ENCODE results near the gene SNX7. TPM values are rescaled to one million over a fixed set of nuclear protein-coding genes. Genes with fewer than 3 reads are reported as not detected.

The SNX7 gene, protein sequence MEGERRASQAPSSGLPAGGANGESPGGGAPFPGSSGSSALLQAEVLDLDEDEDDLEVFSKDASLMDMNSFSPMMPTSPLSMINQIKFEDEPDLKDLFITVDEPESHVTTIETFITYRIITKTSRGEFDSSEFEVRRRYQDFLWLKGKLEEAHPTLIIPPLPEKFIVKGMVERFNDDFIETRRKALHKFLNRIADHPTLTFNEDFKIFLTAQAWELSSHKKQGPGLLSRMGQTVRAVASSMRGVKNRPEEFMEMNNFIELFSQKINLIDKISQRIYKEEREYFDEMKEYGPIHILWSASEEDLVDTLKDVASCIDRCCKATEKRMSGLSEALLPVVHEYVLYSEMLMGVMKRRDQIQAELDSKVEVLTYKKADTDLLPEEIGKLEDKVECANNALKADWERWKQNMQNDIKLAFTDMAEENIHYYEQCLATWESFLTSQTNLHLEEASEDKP
- polyA plus RNA-seq (ENCODE audit: insufficient read length) = 23.6 TPM

DNA sequence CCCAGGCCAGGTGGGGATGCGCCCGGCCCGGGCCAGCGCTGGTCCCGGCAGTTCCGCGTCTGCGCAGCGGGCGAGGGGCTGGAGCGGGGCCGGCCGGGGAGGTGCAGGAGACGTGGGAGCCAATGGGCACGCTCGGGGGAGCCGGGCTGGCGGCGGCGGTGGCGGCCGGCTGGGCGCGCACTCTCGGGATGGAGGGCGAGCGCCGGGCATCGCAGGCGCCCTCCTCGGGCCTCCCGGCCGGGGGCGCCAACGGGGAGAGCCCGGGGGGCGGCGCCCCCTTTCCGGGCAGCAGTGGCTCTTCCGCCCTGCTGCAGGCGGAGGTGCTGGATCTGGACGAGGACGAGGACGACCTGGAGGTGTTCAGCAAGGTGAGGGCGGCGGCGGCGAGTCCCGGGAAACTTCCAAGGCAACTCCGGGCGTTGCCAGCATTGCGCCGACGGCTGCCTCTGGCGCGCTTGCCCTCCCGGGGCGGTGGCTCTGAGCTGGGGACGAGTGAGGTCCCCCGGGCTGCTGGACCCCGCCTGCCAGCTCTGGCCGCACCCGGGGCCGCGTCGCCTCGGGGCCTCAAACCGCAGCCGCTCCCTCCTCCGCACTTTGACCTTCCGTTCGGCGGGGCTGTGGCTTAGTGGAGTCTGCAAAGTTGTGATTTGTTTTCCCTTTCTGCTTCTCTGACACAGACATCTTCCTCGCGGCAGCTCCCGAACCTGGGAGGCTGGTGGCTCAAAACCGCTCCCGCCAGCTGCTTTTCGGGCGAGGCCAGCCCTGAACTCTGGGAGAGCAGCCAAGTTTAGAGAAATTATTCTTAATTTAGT lies at the start of gene SNX7:
TSS of gene SNX7 (plus strand) at position 178 of the 812 bp plus-strand sequence. CDS start at position 189, 11 bp downstream.
- no peak for DNase-seq (ENCODE audit: low read depth)

DNA sequence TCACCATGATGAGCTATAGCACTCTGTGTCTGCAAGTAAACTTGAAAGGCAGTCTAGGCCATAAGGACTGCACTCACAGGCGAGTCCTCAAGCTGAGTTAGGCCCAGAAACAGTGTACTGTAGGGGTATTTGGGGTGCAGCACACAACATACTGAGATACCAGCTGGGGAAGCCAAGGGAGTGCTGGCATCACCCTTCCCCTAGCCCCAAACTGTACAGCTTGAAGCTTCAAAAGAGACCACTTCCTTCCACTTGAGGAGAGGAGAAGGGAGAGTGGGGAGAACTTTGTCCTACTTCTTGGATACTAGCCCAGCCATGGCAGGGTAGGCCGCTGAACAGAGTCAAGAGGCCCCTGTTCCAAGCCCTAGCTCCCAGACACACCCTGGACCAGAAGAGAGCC lies 24.2 kb upstream of the SNX7 start:
- DNase-seq (ENCODE audit: low read depth) = no peak

DNA sequence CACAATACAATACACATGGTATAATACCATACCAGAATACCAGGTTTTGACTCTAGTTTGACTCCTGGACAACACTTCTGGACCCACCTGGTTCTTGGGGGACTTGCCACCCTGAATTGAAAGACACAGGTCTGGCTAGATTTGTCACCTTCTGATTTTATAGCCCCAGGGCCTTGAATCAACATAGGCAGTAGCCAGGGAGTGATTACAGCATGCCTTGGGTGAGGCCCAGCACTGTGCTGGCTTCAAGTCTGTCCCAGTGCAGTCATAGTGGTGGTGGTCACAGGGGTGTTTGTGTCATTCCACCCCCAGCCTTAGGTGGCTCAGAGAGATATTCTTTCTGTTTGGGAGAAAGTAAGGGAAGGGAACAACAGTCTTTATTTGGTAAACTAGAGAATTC lies 23.3 kb upstream of the SNX7 start:
- DNase-seq (ENCODE audit: low read depth) = no peak

DNA sequence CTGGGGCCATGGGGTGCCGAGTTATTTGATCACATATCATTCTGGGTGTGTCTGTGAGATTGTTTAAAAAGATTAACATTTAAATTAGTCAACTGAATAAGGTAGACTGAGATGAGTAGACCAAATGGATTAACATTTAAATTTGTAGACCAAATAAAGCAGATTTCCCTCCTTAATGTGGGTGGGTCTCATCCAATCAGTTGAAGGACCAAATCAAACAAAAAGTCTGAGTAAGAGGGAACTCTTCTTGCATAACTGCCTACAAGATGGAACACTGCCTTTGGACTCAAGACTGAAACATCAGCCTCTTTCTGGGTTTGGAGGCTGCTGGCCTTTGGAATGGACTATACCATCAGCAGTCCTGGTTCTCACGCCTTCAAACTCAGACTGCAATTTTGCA lies 17.0 kb upstream of the SNX7 start:
- DNase-seq (ENCODE audit: low read depth) = no peak

DNA sequence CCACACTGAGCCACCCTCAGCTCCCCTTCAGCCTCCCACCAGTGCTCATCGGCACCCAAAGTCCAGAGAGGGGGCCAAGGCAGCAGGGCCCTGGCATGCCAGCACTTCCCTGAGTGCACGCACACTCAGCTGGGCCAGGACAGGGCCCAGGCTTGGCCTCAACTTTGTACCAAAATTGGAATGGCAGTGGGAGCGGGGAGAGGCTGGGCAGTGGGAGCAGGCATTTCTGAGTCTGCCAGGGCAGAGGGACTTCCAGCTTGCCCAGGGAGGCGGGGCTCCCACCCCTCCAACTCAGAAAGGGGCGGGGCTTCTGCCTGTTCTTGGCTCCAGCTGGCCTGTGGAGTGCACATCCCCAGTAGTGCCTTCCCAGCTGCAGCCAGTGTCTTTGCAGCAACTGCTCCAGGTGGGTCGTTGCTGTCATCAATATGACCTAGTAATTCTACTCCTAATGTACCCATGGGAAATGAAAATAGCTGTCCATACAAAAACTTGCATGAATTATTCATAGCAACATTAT lies 10.3 kb upstream of the SNX7 start:
- no peak for DNase-seq (ENCODE audit: low read depth)

DNA sequence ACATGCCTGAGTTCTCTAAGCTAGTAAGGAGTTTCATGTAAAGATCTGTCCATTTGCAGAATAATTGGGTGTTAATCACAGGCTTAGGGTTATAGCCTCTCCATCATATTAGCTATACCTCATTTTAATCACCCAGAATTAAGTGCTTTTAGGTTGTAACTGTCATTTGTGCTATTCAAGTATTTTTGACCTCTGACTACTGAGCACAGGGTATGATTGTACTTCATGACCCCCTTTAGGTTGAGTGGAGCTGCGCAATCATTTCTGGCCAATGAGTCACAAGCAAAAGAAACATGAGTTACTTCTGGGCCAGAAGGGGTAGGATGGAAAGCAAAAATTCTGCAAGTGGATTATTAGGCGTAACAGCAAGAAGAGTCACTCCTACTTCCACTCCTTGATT lies 8.4 kb upstream of the SNX7 start:
- no peak for DNase-seq (ENCODE audit: low read depth)

DNA sequence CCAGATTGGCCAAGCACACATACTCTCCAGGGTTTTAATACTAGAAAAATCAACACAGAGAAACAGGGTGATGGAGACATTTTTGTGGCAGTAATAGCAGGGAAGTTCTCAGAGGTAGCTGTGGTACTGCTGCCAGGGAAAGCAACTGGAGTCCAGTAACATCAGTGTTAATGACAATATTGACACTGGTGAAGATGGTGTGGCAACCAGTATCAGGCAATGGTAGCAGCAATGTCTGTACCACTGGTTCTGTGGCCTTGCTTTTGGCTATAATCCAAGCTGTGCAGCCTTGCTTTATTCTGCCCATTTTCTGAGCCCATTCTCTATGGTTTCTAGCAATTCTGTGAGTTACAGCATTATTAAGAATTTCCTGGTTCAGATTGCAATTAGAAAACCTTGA lies 1.6 kb upstream of the SNX7 start:
- no peak for DNase-seq (ENCODE audit: low read depth)

DNA sequence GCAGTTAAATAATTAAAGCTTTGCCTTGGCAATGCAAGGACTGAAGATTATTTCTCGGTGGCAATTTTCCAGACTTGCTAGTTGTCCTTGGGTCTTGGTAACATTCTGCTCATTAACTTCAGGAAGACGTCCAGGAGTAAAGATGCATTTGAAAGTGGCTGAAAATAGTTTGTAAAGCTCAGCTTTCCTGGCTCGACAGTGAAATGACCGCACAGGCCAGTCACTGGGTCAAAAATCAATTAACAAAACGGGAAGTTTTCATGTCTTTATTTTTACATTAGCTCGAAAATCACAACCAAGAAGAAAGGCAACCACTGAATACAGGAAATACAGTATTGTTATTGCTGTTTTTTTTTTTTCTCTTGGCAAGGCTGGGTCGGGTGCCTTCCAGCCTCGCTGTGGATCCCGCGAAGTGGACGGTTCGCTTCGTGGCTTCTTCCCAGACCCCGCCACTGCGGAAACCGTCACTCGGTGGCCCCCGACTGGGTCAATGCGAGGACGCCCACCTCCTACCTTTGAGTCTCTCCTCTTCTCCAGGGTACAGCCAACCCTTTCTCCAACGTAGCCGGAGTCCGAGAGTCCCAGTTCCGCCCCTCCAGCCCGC lies 479 bp upstream of the SNX7 start:
- no peak for DNase-seq (ENCODE audit: low read depth)

DNA sequence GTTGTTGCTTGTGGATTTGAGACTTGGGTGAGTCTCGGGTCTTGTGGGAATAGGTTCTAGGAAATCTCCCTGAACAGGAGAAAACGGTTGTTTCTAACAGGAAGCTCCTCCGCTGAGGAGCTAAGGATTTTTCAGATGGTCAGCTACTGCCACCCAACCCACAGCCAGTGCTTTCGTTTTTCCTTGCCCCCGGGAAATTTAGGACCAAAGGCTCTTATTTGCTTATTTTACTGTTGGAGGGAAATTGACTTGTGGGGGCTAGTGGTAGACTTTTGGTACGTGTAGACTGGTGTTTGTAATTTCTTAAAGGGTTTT lies 792 bp downstream of the SNX7 start:
- no peak for DNase-seq (ENCODE audit: low read depth)

DNA sequence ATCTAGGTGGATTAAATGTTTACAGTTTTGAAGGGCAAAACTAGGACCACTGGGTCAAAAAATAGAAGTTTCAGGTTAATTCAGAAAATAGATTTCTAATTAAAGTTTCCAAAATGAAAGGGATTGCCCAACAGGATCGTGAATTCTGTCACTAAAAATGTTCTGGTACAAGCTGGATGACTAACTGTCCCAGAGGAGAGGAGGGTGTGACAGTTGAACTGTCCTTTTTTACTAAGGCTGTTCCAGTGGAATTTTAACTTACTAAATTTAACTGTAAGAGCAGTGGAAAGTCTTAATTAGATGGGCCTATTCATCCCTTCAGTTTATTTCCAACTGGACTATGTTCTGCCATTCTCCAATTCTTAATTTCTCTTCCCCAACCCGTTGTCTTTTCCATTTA lies 7.2 kb downstream of the SNX7 start:
- DNase-seq (ENCODE audit: low read depth) = no peak

DNA sequence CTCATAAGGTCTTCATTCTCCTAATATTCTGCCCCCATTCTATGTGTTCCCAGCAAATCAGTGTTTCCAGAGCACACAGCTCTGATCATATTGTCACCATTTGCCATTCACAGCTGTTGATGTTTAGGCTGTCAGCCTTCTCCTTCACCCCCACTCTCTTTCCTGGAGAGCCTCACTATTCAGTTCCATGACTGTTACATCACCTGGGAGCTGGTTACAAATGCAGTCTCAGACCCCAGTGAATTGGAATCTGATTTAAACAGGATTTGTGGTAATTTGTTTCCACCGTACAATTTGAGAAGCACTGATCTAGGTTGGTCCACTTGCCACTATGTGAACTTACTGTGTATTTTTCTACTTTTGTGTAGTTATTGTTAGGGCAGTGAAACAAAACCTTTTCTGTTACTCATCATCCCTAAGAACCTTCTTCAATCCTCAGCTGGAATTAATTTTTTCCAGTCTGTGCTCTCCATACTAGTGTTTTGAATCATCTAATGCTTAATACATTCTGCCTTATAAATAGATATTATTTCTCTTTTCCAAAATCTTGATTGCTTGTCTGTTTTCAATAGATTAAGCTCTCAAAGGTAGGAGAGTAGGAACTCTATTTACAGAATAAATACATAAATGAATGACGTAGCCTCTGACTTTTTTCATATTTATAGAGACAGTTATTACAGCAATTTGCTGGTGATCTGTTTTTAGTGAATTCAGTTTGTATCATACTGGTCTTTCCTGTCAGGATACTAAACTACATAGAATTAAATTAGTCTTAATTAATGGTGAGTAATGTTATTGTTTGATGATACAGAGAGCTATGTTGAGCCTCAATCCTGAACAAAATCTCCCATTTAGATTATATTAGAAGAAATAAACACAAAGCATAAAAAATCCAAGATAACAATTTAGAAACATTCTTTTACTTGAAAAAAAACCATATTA lies 8.1 kb downstream of the SNX7 start:
- DNase-seq (ENCODE audit: low read depth) = no peak

DNA sequence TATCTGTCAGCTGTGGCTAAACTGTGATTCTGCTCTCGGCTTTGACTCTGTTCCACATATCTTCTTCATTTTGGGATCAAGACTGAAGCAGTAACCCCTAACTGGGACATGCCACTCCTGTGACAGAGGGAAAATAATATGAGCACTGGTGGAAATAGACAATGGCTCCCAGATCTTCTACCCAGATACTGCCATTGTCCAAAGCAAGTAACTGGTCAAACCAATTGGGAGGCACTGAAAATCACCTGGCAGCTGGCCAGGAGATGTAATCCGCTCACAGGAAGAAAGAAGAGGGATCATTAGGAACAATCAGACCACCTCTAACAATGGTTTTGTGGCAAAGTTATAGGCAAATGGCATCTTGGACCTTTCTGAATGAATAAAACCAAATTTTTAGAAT lies 10.7 kb downstream of the SNX7 start:
- no peak for DNase-seq (ENCODE audit: low read depth)

DNA sequence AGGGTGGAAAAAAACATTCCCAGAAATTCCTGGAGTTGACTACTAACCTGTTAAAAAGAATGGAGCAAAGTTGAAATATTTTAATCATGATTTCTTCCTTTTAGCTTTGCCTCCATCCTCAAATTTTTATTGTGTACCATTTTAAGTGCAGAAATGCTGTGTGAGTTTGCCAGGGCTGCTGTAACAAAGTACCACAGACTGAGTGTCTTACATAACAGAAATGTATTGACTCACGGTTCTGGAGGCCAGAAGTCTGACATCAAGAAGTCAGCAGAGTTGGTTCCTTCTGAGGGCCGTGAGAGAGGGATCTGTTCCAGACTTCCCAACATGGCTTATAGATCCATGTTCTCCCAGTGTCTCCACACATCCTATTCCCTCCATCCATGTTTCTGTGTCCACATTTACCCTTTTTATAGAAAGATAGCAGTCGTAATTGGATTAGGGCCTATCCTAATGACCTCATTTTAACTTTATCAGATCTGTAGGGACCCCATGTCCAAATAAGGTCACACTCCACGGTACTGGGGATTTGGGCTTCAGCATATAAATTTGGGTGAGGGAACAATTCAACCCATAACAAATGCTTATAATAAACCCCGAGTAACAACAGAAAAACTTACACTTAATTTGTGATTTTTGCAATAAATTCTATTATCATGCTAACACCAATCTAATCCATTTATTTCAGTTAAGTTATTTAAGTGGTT lies 12.7 kb downstream of the SNX7 start:
- no peak for DNase-seq (ENCODE audit: low read depth)

DNA sequence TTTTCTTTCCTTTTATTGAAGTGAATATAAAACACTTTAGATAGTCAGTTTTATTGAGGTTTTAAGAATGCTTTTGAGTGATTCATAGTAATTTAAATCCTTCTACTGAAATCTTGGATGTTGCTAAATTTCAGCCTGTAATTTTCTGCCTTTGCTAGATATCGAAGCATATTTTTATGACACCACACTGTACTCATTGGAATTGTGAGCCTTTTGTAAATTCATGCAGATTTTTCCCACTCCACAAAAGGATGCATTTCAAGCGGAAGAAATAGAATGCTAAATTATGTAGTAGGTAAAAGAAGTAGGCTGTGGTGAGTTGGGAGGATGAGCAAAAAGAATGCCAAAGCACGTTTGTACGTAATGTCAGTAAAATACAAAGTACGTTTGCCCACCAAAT lies 13.8 kb downstream of the SNX7 start:
- no peak for DNase-seq (ENCODE audit: low read depth)

DNA sequence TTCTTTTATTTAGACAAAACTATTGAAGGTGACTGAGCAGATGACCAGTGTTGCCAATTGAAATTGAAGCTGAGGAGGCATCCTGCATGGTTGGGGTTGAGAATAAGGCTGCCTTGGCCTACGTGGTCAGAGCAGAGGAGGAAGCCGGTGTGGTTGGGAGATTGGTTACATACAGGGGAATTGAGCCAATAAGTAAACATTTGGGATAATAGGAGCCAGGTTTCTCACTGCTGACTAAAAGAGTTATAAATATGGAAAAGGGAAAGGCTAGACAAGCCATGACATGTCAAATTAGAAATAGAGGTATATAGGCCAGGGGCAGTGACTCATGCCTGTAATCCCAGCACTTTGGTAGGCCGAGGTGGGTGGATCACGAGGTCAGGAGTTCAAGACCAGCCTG lies 15.8 kb downstream of the SNX7 start:
- no peak for DNase-seq (ENCODE audit: low read depth)

DNA sequence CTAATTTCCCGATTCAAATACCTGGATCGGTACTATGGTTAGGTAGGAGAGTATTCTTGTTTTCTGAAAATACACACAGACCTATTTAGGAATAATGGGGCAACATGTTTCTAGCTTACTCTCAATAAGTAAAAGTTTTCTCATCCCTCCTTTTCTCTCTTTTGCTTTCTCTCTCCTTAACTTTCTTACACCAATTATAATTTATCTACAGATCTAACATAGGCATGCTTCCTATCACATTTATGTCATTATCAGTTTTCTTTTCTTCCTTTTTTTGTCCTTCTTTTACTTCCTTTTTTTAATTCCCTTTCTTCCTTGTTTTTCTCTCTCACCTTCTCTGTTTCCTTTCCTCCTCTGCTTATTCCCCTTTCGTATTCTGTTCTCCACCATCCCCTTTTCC lies 20.3 kb downstream of the SNX7 start:
- DNase-seq (ENCODE audit: low read depth) = no peak

DNA sequence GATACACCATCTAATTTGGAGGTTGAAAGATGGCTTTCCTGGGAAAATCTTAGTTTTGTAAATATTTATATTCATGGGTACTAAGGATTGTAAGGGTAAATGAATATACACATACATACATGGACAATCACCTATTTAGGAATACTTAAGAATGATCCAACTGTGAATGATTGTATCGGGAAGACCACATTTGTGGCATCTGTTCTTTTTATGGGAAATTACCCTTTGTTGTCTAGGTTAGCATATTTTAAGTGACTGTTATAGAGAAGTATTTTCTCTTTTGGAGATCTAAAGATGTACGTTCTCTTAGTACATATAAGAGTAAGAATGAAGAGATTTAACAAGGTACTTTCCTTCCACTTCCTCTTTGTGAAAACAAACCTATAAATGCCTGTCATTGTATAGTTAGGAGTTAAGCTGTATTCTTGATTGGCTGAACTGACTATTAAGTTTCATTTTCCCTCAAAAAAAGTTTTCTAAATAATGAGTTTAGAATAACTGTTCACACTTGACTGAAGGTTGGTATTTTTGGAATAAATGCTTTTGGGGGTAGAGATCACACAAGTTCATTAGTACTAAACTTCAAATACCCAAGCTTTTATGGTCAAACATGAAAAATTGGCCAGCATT lies 26.7 kb downstream of the SNX7 start:
- DNase-seq (ENCODE audit: low read depth) = no peak

DNA sequence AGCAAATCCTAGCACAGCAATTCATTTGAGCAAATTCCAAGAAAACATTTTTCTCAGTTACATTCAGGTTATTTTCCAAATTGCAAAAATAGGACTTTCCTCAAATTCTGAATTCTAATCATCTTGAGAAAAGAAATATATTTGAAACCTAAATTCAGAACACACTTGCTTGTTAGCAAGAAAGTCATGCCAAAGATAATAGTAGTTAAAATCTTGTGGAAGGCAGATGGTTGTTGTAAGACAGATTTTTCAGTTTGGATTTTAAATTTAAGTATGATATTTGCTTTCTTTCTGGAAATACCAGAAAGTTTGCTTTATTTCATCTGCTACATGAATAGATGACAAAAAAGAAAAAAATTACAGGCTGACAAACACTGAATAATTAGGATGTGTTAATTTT lies 29.1 kb downstream of the SNX7 start:
- DNase-seq (ENCODE audit: low read depth) = no peak

DNA sequence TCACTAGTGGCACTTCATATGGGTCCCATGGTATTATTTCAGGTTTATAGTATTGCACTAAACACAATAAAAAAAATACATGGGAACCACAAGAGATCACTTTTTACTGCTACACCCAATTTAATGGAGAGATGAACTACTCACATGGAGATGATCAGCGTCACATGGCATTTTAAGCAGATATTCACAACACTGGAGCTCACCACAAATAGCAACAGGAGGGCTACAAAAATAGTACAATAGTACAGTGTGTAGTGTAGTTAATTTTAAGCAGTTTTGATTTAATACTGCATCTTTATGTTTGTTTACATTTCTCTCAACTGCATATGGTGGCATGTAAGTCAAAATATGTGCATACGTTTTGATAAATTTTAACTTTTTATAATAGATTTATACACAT lies 31.0 kb downstream of the SNX7 start:
- DNase-seq (ENCODE audit: low read depth) = no peak

DNA sequence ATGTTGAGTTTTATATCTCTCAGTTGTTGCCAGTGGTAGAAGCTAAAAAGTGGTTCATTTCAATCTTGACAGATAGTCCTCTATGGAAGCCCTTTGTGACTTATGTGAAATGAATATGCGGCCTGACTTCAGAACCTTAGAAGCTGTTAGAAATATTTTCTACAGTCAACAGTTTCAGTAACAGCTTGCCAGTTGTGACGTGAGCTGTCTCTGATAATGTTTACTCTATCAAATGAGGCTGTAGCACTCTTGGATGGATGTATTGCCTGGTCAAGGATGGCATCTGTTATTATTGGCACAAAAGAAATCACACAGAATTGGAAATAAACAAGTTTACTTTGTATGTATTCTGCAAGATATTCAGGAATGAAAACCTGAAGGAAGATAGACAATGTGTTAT lies 31.9 kb downstream of the SNX7 start:
- no peak for DNase-seq (ENCODE audit: low read depth)

All from forelimb muscle (tissue), 1 donor.